Coronary artery (tissue), 2 donors: ENCODE results near the gene SYNPO.
A peak's percentile ranks its signal among the peaks of the same experiment; 100 is the strongest.

Experiments
- DNase-seq: peaks from one replicate; pipeline ENCODE4 v3.0.0-alpha.2; 2017; ENCODE audit warnings: low spot score
- H3K27ac ChIP-seq, 2 donors: fragments of 200-600 bp; sonication (generic); one replicate each; pipeline ENCODE4 v1.5.1; 2016 to 2019
- H3K4me3 ChIP-seq: fragments of 200-600 bp; sonication (generic); 2 replicates; pipeline ENCODE4 v1.5.1; 2016; ENCODE audit warnings: mild to moderate bottlenecking, moderate library complexity
- CTCF ChIP-seq: fragments of 200-600 bp; sonication (generic); IDR thresholded peaks from one replicate; pipeline ENCODE4 v1.5.1; 2019; ENCODE audit warnings: antibody characterized with exemption

The SYNPO gene

DNA sequence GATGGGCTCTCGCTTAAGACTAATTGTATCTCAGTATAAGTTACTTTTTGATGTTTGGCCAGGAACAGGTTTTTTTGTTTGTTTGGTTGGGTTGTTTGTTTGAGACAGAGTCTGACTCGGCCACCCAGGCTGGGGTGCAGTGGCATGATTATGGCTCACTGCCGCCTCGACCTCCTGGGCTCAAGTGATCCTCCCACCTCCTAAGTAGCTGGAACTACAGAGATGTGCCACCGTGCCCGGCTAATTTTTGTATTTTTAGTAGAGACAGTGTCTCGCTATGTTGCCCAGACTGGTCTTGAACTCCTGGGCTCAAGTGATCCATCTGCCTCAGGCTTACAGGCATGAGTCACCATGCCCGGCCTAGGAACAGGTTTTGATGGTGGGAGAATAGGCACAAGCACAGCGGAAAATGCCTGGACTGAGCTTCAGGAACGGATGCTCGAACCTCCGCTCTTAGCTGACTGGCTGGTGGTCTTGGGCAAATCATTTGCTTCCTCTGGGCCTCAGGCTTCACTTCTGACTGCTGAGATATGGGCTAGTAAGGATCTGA is 11.4 kb upstream of the SYNPO start:
- TF ChIP-seq CTCF = no peak
- DNase-seq = no peak
- peak overlapping the region; percentile 99 to 100 for H3K27ac ChIP-seq
- peak overlapping the region; percentile 99 for H3K4me3 ChIP-seq

- peak overlapping the region; percentile 99 for H3K4me3 ChIP-seq
- H3K27ac ChIP-seq = peak overlapping the region; percentile 99 to 100
- no peak for TF ChIP-seq CTCF
- DNase-seq = no peak
Measured at GRCh38 chr5:150630016-150630415, 10.4 kb upstream of the SYNPO start.

GRCh38 chr5:150630461-150631325 is 9.8 kb upstream of the SYNPO start:
- no peak for TF ChIP-seq CTCF
- no peak for DNase-seq
- H3K4me3 ChIP-seq = peak overlapping the region; percentile 99
- peak overlapping the region; percentile 99 to 100 for H3K27ac ChIP-seq

DNA sequence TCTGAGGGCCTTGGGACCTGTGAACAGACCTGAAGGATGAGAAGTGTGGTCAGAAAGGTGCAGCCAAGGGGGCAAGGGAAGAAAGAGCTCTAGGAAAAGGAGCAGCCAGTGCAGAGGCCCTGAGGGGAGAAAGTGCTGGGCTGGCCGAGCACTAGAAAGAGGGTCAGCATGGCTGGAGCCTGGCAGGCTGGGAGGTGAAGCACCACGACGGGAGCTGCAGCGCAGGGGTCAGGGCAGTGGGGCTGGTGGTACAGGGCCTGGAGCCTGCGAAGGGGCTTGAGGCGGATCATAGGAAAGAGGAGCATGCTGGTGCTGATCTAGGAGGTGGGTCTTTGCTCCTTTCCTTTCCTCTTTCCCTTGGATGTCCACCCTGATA is 9.1 kb upstream of the SYNPO start:
- Histone ChIP-seq H3K4me3 (peak overlapping the region; percentile 99), H3K27ac (peak overlapping the region; percentile 99 to 100)
- no peak for TF ChIP-seq CTCF
- no peak for DNase-seq

DNA sequence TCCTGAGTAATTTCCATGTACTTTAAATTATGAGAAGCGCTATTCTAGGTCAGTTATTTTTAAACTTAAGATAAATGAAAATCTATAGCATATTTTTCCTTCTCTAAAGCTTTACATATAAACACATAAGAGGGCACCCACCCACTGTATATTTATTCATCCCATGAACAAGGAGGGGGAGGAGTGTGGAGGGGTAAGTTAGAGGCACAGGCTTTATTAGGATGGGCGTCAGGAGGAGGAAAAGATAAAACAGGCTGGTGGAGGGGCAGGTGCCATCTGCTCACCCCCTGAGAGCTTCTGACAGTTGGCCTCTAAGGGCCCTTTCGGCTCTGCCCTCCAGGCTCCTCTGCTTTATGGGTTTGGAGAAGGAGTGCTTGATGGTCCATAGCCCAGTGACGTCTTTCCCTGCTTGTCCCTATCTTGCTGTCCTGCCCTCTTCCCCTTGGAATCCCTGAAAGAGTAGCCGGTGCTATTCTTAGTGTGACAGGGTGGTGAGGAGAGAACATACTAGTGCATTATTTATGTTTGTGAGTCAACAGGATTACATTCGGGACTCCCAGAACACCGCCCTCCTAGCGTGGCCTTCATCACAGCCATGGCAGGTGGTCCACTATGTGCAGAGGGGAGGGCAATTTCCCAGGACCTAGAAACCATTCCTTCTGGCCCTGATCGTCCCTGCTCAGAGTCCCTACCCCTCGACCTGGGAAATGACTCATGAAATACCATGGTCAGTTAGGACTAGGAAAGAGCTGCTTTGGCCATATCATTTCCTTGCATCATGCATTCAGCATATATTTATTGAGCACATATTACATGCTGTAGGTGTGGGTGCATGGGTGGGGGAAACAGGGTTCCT is 7.9 kb upstream of the SYNPO start:
- DNase-seq = no peak
- TF ChIP-seq CTCF = no peak
- H3K27ac ChIP-seq = peak overlapping the region; percentile 99 to 100
- H3K4me3 ChIP-seq = peak overlapping the region; percentile 17

DNA sequence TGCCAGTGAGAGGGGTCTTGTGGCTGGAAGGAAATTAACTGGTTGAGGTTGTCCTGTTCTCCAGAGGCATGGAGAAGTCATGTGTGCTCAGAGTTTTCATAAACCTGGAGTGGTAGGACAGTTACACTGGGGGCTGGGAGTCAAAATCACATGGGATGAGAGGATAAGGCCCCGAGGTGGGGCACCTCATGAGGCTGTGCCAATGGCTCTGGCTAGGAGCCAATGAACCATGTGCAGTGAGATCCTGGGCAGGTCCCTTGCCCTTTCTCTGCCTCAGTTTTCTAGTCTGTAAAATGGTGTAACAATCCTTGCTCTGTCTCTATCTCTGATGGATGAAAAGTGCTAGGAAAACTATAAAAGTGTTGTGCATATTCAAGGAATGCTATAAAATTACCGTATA is 7.0 kb upstream of the SYNPO start:
- no peak for DNase-seq
- peak overlapping the region in 1 of 2 donors; percentile 100 for H3K27ac ChIP-seq
- TF ChIP-seq CTCF = no peak
- no peak overlapping the region for H3K4me3 ChIP-seq
